ENCODE measurements around the gene EVL.

GRCh38 chr14:100049220-100049619, 16.0 kb upstream of the EVL start:
- TF ChIP-seq CTCF (IDR thresholded peaks at IDR 0.05; ENCODE audit: low read depth, low read length) (no peak), MYC (IDR thresholded peaks at IDR 0.05; ENCODE audit: low read depth, low read length) (no peak)
